Testis (tissue), 2 donors: ENCODE data around the gene RAPGEF4.

Experiments
- POLR2A ChIP-seq: fragments of 450-650 bp; IDR thresholded peaks from one replicate; pipeline ENCODE4 v1.6.1; 2017; ENCODE audit warnings: antibody characterized with exemption, mild to moderate bottlenecking, moderate library complexity
- TF ChIP-seq, protein P1 (sequence below), 3 experiments: fragments of 450-650 bp in 2 of 3; fragments of 200-600 bp in 1 of 3; sonication (generic) in 1 of 3; IDR thresholded peaks; one replicate each; pipeline ENCODE4 v1.5.1; 2016 to 2019; ENCODE audit warnings: antibody characterized with exemption in 3 of 3, mild to moderate bottlenecking in 2 of 3, moderate library complexity in 1 of 3

GRCh38 chr2:172749388-172749787 is 13.7 kb downstream of the RAPGEF4 start:
- TF ChIP-seq, protein P1, sequence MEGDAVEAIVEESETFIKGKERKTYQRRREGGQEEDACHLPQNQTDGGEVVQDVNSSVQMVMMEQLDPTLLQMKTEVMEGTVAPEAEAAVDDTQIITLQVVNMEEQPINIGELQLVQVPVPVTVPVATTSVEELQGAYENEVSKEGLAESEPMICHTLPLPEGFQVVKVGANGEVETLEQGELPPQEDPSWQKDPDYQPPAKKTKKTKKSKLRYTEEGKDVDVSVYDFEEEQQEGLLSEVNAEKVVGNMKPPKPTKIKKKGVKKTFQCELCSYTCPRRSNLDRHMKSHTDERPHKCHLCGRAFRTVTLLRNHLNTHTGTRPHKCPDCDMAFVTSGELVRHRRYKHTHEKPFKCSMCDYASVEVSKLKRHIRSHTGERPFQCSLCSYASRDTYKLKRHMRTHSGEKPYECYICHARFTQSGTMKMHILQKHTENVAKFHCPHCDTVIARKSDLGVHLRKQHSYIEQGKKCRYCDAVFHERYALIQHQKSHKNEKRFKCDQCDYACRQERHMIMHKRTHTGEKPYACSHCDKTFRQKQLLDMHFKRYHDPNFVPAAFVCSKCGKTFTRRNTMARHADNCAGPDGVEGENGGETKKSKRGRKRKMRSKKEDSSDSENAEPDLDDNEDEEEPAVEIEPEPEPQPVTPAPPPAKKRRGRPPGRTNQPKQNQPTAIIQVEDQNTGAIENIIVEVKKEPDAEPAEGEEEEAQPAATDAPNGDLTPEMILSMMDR (IDR thresholded peaks at IDR 0.05): no peak
- no peak for TF ChIP-seq POLR2A
